Activated T-helper 1 cell treated with anti-CD3 and anti-CD28 coated beads, Interleukin-12 subunit alpha, Interleukin-12 subunit beta, Interleukin-2, Interleukin-4 antibody, amounts not matched to agents 30 ng/mL and 10 ng/mL and 1 ng/mL, durations not matched to agents 14 hours and 24 hours and 36 hours (primary cell): Measurements from ENCODE around the gene THBS2. TPM values are rescaled to one million over a fixed set of nuclear protein-coding genes. Genes with fewer than 3 reads are reported as not detected.

Experiments used
- DNase-seq: peaks from one replicate; pipeline ENCODE4 v3.0.0; 2021; ENCODE audit warnings: low spot score
- H3K27ac Mint-ChIP-seq: one replicate; pipeline ENCODE4 v1.8.0; 2021; ENCODE audit warnings: mild to moderate bottlenecking, mixed read lengths
- H3K27me3 Mint-ChIP-seq: one replicate; pipeline ENCODE4 v1.8.0; 2022; ENCODE audit warnings: mild to moderate bottlenecking, moderate library complexity, mixed read lengths; ENCODE audit not compliant: insufficient read depth
- H3K36me3 Mint-ChIP-seq: one replicate; pipeline ENCODE4 v1.8.0; 2021; ENCODE audit warnings: low read depth, mixed read lengths
- H3K4me1 Mint-ChIP-seq: one replicate; pipeline ENCODE4 v1.8.0; 2021; ENCODE audit warnings: low read depth, mixed read lengths
- H3K4me3 Mint-ChIP-seq: one replicate; pipeline ENCODE4 v1.8.0; 2021; ENCODE audit warnings: mild to moderate bottlenecking, moderate library complexity, mixed read lengths
- H3K9me3 Mint-ChIP-seq: one replicate; pipeline ENCODE4 v1.8.0; 2021; ENCODE audit warnings: mixed read lengths
- intact Hi-C: fragments of 100-400 bp; cut with micrococcal nuclease; formaldehyde crosslinking; loops from one replicate; pipeline ENCODE4 v1.15.1; 2024
- total RNA-seq: library from RNA; stranded (reverse); gene quantifications from 2 replicates; pipeline ENCODE4 v1.2.3, GENCODE V29; 2022

The THBS2 gene
- total RNA-seq, 1 donor from 2014 or later = not detected

- intact Hi-C loops = no loop called here
- Mint-ChIP-seq H3K27me3 (no peaks in the 10 kb centered on the region), H3K27ac (no peak overlapping the region), H3K4me3 (no peak overlapping the region), H3K9me3 (peaks cover 16% of the 10 kb centered on the region), H3K36me3 (no peaks in the 10 kb centered on the region), H3K4me1 (no peaks in the 10 kb centered on the region)
- DNase-seq = no peak
Observed at GRCh38 chr6:169230946-169231789, 22.5 kb downstream of the THBS2 start.

GRCh38 chr6:169230322-169230665 is 23.4 kb downstream of the THBS2 start:
- H3K9me3 Mint-ChIP-seq = peaks cover 16% of the 10 kb centered on the region

DNA sequence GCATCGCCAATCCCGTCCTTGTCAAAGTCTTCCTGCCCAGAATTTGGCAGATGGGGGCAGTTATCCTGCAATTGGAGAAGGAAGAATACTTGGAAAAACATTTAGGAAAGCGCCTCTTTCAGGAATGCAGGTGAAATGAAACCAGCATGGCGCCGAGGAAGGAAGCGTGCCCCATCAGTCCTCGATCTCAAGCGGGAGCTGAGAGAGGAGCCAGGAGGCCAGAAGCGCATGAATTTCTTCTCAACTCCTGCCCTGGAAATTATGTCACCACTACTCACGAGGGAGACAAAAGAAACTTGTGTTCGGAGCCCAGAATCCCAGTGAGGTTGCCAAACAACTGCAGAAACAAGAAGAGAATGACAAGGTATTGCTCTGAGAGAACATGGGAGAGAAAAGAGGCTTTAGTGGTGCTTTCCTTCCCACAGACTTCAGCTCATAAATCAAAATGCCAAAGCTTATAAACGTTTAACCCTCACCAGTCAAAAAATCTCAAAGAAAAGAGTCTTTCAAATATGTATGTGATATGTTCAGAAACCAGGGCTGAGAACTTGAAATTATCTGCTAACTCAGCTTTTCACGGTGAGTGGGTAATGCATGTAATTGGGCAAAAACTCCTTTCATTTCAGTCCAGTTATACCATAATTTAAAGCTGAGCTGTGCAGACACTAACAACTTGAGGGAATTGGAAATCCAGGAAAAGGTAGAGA is 23.9 kb downstream of the THBS2 start:
- Mint-ChIP-seq H3K27ac (no peak overlapping the region), H3K36me3 (no peaks in the 10 kb centered on the region), H3K4me3 (no peak overlapping the region), H3K4me1 (no peaks in the 10 kb centered on the region), H3K27me3 (no peaks in the 10 kb centered on the region), H3K9me3 (peaks cover 16% of the 10 kb centered on the region)
- no peak for DNase-seq
- intact Hi-C loops = no loop called here

More at GRCh38 chr6:169230322-169230665, 23.4 kb downstream of the THBS2 start:
- H3K27me3 Mint-ChIP-seq = no peaks in the 10 kb centered on the region
- H3K4me3 Mint-ChIP-seq = no peak overlapping the region
- intact Hi-C loops = no loop called here
- no peaks in the 10 kb centered on the region for H3K36me3 Mint-ChIP-seq
- no peak for DNase-seq
- H3K27ac Mint-ChIP-seq = no peak overlapping the region
- no peaks in the 10 kb centered on the region for H3K4me1 Mint-ChIP-seq

DNA sequence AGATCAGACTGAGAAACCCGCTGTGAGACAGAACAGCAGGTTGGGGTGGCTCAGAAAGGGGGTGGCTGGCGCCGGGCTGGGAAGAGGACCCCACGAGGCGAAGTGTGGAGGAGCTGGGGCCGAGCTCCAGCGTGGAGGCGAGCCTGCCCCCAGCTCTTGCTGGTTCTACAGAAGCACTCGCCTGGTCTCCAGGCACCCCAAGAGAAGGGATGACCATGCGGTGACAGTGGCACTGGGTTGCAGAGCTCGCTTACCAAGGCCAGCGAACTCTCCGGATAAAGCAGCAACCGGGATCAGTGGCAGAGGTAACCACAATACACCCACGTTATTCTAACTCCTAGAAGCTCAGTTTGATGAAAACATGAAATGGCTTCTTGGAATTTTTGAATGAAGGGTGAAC is 26.5 kb downstream of the THBS2 start:
- Mint-ChIP-seq H3K36me3 (no peaks in the 10 kb centered on the region), H3K27ac (no peak overlapping the region), H3K27me3 (no peaks in the 10 kb centered on the region)

GRCh38 chr6:169225887-169226286 is 27.8 kb downstream of the THBS2 start:
- DNase-seq = no peak
- intact Hi-C loops = no loop called here
- Mint-ChIP-seq H3K9me3 (no peaks in the 10 kb centered on the region), H3K27ac (no peak overlapping the region), H3K36me3 (no peaks in the 10 kb centered on the region), H3K27me3 (no peaks in the 10 kb centered on the region), H3K4me1 (no peaks in the 10 kb centered on the region), H3K4me3 (no peak overlapping the region)

More for the DNA sequence above, 26.5 kb downstream of the THBS2 start:
- no peak for DNase-seq
- no peaks in the 10 kb centered on the region for H3K4me1 Mint-ChIP-seq
- H3K9me3 Mint-ChIP-seq = no peaks in the 10 kb centered on the region
- intact Hi-C loops = no loop called here
- no peak overlapping the region for H3K4me3 Mint-ChIP-seq

DNA sequence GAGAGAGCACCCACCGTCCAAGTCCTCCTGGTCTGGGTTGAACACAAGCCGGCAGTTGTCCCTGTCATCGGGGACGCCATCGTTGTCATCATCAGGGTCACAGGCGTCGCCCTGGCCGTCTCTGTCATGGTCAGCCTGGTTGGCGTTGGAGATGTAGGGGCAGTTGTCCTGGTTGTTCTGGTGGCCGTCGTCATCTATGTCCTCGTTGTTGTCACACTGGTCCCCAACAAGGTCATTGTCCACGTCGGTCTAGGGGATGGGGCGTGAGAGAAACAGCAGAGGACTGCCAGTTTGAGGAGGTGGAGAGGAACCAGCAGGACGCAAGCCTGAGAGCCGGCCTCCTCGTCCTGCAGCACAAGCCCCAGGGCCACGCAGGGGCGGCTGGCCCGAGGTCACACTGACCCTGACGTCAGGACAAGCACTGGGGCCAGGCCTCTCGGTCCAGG is 28.5 kb downstream of the THBS2 start:
- no peak overlapping the region for H3K4me3 Mint-ChIP-seq
- intact Hi-C loops = no loop called here
- no peaks in the 10 kb centered on the region for H3K4me1 Mint-ChIP-seq
- no peak for DNase-seq
- no peaks in the 10 kb centered on the region for H3K36me3 Mint-ChIP-seq
- peaks cover 1% of the 10 kb centered on the region for H3K9me3 Mint-ChIP-seq
- H3K27me3 Mint-ChIP-seq = no peaks in the 10 kb centered on the region
- H3K27ac Mint-ChIP-seq = no peak overlapping the region

GRCh38 chr6:169224716-169225115 is 28.9 kb downstream of the THBS2 start:
- intact Hi-C loops = no loop called here
- H3K4me3 Mint-ChIP-seq = no peak overlapping the region
- no peaks in the 10 kb centered on the region for H3K4me1 Mint-ChIP-seq
- peaks cover 5% of the 10 kb centered on the region for H3K9me3 Mint-ChIP-seq
- DNase-seq = no peak
- H3K36me3 Mint-ChIP-seq = no peaks in the 10 kb centered on the region
- H3K27me3 Mint-ChIP-seq = no peaks in the 10 kb centered on the region
- no peak overlapping the region for H3K27ac Mint-ChIP-seq

DNA sequence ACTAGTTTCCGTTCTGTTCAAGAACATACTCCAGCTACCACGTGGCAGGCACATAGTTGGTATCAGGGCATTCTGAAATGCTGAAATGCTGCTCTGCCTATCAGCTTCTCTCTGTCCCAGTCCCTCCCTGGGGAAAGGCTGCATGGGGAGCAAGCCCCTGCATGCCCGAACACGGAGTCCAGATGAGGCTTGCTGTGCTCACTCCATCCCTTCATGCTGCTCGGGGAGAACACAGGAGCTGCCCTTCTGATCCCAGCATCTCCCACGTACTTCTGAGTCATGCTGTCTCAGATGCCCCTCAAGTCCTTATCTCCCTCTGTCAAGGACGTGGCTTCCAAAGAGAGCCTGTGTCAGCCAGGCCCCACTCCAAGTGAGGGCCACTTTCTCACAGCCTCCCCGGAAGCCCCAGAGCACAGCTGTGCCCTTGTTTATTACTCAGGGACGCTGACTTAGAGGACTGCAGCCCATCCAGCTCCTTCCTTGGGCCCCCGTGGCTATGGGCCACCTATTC is 29.4 kb downstream of the THBS2 start:
- no peak for DNase-seq
- intact Hi-C loops = no loop called here
- Mint-ChIP-seq H3K27me3 (no peaks in the 10 kb centered on the region), H3K4me1 (no peaks in the 10 kb centered on the region), H3K36me3 (no peaks in the 10 kb centered on the region), H3K9me3 (peaks cover 5% of the 10 kb centered on the region), H3K27ac (no peak overlapping the region), H3K4me3 (no peak overlapping the region)

GRCh38 chr6:169223006-169223405 is 30.6 kb downstream of the THBS2 start:
- peaks cover 5% of the 10 kb centered on the region for H3K9me3 Mint-ChIP-seq
- no peak for DNase-seq
- H3K27me3 Mint-ChIP-seq = no peaks in the 10 kb centered on the region
- H3K27ac Mint-ChIP-seq = no peak overlapping the region
- H3K4me1 Mint-ChIP-seq = no peaks in the 10 kb centered on the region
- no peak overlapping the region for H3K4me3 Mint-ChIP-seq
- H3K36me3 Mint-ChIP-seq = no peaks in the 10 kb centered on the region
- intact Hi-C loops = no loop called here

DNA sequence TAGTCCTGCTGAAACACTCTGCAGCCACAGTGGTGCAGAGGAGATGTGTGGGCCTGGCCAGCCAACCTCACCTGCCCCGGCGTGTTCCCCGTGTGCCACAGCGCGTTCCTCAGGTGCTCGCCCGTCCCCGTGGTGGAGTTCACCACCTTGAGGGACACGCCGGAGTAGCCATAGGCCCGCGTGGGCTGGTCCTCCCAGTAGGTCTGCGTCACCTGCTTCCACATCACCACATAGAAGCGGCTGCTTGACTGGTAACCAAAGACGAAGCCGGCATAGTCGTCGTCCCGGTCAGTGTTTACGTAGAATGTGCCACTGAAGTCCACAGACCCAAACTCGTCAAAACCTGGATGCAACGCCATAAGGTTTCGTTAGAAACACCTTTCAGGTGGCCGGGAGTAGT is 31.5 kb downstream of the THBS2 start:
- no peaks in the 10 kb centered on the region for H3K27me3 Mint-ChIP-seq
- H3K27ac Mint-ChIP-seq = no peak overlapping the region
- no peaks in the 10 kb centered on the region for H3K36me3 Mint-ChIP-seq
- intact Hi-C loops = no loop called here
- H3K9me3 Mint-ChIP-seq = peaks cover 5% of the 10 kb centered on the region
- no peak for DNase-seq
- H3K4me1 Mint-ChIP-seq = no peaks in the 10 kb centered on the region
- H3K4me3 Mint-ChIP-seq = no peak overlapping the region

- H3K36me3 Mint-ChIP-seq = no peaks in the 10 kb centered on the region
- no peaks in the 10 kb centered on the region for H3K27me3 Mint-ChIP-seq
- peaks cover 5% of the 10 kb centered on the region for H3K9me3 Mint-ChIP-seq
- intact Hi-C loops = no loop called here
- no peaks in the 10 kb centered on the region for H3K4me1 Mint-ChIP-seq
- H3K4me3 Mint-ChIP-seq = no peak overlapping the region
- no peak for DNase-seq
- H3K27ac Mint-ChIP-seq = no peak overlapping the region
Observed at GRCh38 chr6:169221264-169221663, 32.4 kb downstream of the THBS2 start.

DNA sequence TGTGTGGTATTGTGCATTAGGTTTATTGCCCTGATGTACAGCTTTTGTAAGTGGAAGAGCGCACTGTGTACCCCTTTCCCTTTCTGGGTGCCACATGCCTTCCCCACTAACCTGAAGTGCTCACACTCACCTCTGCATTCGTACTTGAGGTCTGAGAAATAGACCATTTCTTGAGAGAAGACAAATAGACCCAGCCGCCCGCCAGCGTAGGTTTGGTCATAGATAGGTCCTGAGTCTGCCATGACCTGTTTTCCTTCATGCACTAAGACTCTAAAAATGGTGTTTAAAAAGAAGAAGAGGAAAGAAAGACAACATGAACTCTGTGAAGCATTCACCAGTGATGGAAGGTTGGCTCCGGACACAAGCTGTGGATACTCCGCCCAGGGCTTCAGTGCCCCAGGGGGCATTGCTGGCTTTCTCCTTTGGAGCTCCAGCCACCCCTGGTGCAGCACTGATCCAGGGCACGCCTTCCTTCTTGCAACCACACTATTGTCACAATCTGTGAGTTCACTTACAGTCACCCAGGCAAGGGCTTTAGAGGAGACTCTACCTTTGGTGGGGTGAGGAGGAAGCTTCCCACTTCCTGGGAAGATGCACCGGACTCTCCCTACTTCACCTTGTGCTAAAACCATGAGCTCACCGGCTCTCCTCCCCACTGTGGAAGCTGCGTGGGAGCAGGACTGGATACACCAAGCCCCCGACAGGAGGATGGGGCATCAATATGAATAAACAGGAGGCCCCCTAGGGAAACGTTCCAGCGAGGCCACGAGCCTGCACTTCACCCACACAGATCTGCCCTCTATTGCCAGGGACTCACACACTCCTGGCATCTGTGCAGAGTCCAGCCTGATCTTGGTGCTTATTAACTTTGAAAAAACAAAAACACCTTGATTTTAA is 33.3 kb downstream of the THBS2 start:
- intact Hi-C loops = no loop called here
- H3K4me1 Mint-ChIP-seq = no peaks in the 10 kb centered on the region
- no peak overlapping the region for H3K4me3 Mint-ChIP-seq
- no peak for DNase-seq
- no peaks in the 10 kb centered on the region for H3K27me3 Mint-ChIP-seq
- H3K27ac Mint-ChIP-seq = no peak overlapping the region
- H3K9me3 Mint-ChIP-seq = peaks cover 5% of the 10 kb centered on the region
- H3K36me3 Mint-ChIP-seq = no peaks in the 10 kb centered on the region
